G401 (cell line): ENCODE measurements around the gene TAB3. TPM values are rescaled to one million over a fixed set of nuclear protein-coding genes. Genes with fewer than 3 reads are reported as not detected.
"Not testable (repeated sequence)": the region's sequence is repeated elsewhere in the genome, so short reads cannot be mapped to it uniquely, and the experiment has no call there.

Experiments used
- DNase-seq: peaks from one replicate; pipeline ENCODE4 v3.0.0-alpha.2; 2015; ENCODE audit warnings: low spot score
- in situ Hi-C: cut with HindIII; loops from 2 replicates; pipeline ENCODE4 v1.10.0; 2016; ENCODE audit warnings: low sequenced_read_pairs, mixed read lengths
- total RNA-seq: library from RNA; depleted of rRNA; stranded (reverse); fragments of >200 nt; shearing (Covaris generic); gene quantifications from 2 replicates; pipeline ENCODE4 v1.2.3, GENCODE V29; 2014

Gene TAB3
- total RNA-seq, 1 experiment from 2014 or later, result 4.5 TPM

- in situ Hi-C loops, result no loop called here
- DNase-seq, result no peak
These were observed 66.3 kb downstream of the TAB3 start for GRCh38 chrX:30822764-30823163.

- no peak for DNase-seq
- in situ Hi-C loops, result no loop called here
These were observed 66.9 kb downstream of the TAB3 start for GRCh38 chrX:30822068-30822681.

GRCh38 chrX:30821116-30821515 is 67.9 kb downstream of the TAB3 start:
- in situ Hi-C loops, result no loop called here
- DNase-seq, result no peak

GRCh38 chrX:30819080-30819479 is 70.0 kb downstream of the TAB3 start:
- in situ Hi-C loops, result no loop called here
- no peak for DNase-seq

GRCh38 chrX:30816079-30816478 is 73.0 kb downstream of the TAB3 start:
- in situ Hi-C loops, result no loop called here
- DNase-seq, result no peak

GRCh38 chrX:30814978-30815377 is 74.1 kb downstream of the TAB3 start:
- DNase-seq, result no peak
- in situ Hi-C loops, result no loop called here

GRCh38 chrX:30812326-30812725 is 76.7 kb downstream of the TAB3 start:
- in situ Hi-C loops, result no loop called here
- DNase-seq, result no peak

GRCh38 chrX:30806187-30806728 is 82.8 kb downstream of the TAB3 start:
- no peak for DNase-seq
- in situ Hi-C loops, result no loop called here

- DNase-seq, result no peak
- in situ Hi-C loops, result no loop called here
These were observed 84.6 kb downstream of the TAB3 start for GRCh38 chrX:30804462-30804861.

- DNase-seq, result no peak
- in situ Hi-C loops, result no loop called here
These were observed 88.2 kb downstream of the TAB3 start for GRCh38 chrX:30800901-30801300.

- in situ Hi-C loops, result no loop called here
- no peak for DNase-seq
These were observed 89.7 kb downstream of the TAB3 start for GRCh38 chrX:30799327-30799726.

- DNase-seq, result no peak
- in situ Hi-C loops, result no loop called here
These were observed 90.2 kb downstream of the TAB3 start for GRCh38 chrX:30798810-30799209.

GRCh38 chrX:30797301-30797700 is 91.8 kb downstream of the TAB3 start:
- in situ Hi-C loops, result not testable (repeated sequence)

GRCh38 chrX:30795981-30796958 is 92.8 kb downstream of the TAB3 start:
- DNase-seq, result no peak
- in situ Hi-C loops, result no loop called here

More at GRCh38 chrX:30797301-30797700, 91.8 kb downstream of the TAB3 start:
- not testable (repeated sequence) for DNase-seq

- DNase-seq, result no peak
- in situ Hi-C loops, result no loop called here
These were observed 94.6 kb downstream of the TAB3 start for GRCh38 chrX:30794497-30794896.

- in situ Hi-C loops, result no loop called here
- no peak for DNase-seq
These were observed 95.3 kb downstream of the TAB3 start for GRCh38 chrX:30793767-30794103.

GRCh38 chrX:30793075-30793766 is 95.8 kb downstream of the TAB3 start:
- DNase-seq, result no peak
- in situ Hi-C loops, result no loop called here

GRCh38 chrX:30791296-30792278 is 97.5 kb downstream of the TAB3 start:
- in situ Hi-C loops, result no loop called here
- no peak for DNase-seq

GRCh38 chrX:30787012-30787411 is 102.0 kb downstream of the TAB3 start:
- in situ Hi-C loops, result no loop called here
- DNase-seq, result no peak
